Stimulated activated naive CD8-positive, alpha-beta T cell treated with anti-CD3 and anti-CD28 coated beads, Interleukin-15, Interleukin-2, amounts not matched to agents 100 ng/mL and 50 ng/mL, for 24 hours (primary cell): Measurements from ENCODE around the gene TEX19.

Experiments used
- H3K27ac Mint-ChIP-seq: one replicate; pipeline ENCODE4 v1.8.0; 2021; ENCODE audit warnings: mild to moderate bottlenecking, mixed read lengths
- H3K27me3 Mint-ChIP-seq: one replicate; pipeline ENCODE4 v1.8.0; 2021; ENCODE audit warnings: mixed read lengths
- H3K36me3 Mint-ChIP-seq: one replicate; pipeline ENCODE4 v1.8.0; 2021; ENCODE audit warnings: low read depth, mixed read lengths
- H3K4me1 Mint-ChIP-seq: one replicate; pipeline ENCODE4 v1.8.0; 2021; ENCODE audit warnings: low read depth, mixed read lengths
- H3K4me3 Mint-ChIP-seq: one replicate; pipeline ENCODE4 v1.8.0; 2021; ENCODE audit warnings: mild to moderate bottlenecking, mixed read lengths
- H3K9me3 Mint-ChIP-seq: one replicate; pipeline ENCODE4 v1.8.0; 2021; ENCODE audit warnings: mixed read lengths

Gene TEX19

DNA sequence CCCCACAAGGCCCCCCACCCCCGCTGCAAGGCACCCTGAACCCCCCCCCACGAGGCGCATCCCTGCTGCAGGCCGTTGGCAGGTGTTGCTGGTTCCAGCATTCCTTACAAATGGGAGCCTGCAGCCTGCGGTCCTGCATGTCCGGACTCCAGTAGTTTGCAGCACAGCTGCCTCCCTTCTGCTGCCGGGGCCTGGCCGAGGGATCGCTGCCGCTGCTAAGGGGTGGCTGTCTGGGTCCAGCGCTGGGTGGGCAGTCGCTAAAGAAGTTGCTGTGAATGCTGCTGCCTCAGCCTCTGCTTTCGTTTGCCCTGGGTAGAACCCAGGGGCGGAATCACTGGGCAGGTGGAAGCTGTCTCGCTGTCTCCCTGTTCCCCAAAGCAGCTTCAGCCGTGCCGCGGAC lies 24.4 kb downstream of the TEX19 start:
- Mint-ChIP-seq H3K36me3 (no peaks in the 10 kb centered on the region), H3K27ac (no peak overlapping the region), H3K4me3 (no peak overlapping the region), H3K4me1 (peaks cover 5% of the 10 kb centered on the region), H3K27me3 (peaks cover 22% of the 10 kb centered on the region), H3K9me3 (no peaks in the 10 kb centered on the region)

DNA sequence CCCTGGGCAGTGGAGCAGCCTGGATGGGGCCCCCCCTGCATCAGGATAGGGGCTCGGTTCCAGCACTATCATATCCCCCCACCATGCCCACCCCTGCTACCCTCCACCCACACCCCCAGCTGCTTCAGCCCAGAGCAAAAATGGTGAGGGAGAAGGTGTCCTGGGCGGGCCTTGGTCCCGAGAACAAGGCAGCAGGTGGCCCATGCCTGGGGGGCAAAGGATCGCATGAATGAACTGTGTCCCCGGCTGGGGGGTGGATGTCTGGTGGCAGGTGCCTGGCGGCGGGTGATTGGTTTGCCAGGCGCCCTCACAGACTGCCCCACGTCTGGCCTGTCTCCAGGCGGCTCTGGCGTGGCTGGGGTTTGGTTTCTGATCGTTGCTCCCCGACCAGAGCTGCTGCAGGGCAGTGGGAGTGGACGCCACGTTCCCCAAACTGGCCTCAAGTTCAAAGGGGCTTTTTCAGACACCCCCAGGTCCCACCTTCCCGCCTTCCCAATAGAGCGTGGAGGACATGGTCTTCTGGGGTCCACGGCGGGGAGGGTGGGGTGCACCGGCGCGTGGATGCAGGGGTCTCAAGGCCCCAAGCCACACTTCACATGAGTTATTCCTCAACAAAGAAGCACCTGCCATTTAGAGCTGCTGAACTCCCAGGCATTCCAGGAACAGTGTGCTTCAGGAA lies 25.1 kb downstream of the TEX19 start:
- Mint-ChIP-seq H3K27me3 (peaks cover 18% of the 10 kb centered on the region), H3K36me3 (no peaks in the 10 kb centered on the region), H3K4me3 (no peak overlapping the region), H3K4me1 (peaks cover 5% of the 10 kb centered on the region), H3K27ac (no peak overlapping the region), H3K9me3 (no peaks in the 10 kb centered on the region)

DNA sequence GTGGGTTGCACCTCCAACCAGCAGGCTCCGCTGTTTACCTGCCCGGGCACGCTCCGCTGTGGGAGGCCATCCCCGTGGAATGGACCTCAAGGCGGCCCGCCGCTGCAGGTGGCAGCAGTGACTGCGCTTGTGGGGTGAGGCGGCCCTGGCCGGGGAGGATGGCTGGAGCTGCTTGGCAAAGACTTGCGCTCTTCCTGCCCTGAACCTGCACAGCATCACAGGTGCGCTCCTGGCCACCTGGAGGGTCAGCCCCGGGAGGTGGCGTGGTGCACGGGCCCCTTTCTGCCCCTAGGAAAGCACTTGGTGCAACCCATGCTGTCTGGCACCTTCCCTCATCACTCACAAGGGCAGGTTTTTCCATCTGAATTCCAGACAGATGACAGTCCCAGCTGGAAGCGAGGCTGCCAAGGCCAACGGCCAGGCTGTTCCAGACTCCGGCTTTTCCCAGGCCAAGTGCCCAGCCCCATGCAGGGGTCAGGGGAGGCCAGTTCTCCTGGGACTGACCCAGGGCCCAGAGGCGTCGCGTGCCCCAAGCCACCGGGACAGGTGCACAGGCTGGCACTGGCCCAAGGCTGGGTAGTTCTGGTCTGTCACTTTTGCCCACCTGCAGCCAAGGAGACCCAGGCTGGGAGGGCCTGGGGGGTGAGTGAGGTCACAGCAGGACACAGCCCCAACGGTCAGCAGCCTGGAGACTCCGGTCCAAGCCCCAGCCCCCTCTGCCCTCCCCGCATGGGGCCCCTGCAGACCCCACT lies 25.9 kb downstream of the TEX19 start:
- Mint-ChIP-seq H3K4me3 (no peak overlapping the region), H3K9me3 (no peaks in the 10 kb centered on the region), H3K4me1 (peaks cover 5% of the 10 kb centered on the region)

DNA sequence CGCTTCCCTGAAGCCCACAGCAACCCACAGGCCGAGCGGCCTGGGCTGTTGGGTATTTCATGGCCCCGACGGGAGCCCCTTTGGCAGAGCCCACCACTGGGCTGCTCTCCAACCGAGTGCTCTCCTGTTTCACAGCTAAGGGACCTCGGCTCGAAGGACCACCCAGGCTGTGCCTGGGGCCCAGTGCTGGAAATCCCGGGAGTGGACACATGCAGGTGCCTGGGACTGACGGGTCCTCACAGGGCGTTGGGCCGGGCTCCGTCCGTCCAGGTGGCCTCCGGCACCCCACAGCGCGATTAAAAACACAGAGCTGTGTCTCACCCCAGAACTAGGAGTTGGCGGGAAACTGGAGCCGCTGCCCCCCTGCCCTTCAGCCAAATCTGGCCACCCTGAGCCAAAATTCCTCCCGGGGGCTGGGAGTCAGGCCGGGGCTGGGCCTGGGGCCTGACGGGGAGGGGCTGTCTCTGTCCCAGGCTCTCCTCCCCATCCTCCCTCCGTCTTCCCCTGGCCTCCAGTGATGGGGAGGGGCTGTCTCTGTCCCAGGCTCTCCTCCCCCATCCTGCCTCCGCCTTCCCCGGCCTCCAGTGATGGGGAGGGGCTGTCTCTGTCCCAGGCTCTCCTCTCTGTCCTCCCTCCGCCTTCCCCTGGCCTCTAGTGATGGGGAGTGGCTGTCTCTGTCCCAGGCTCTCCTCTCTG lies 26.7 kb downstream of the TEX19 start:
- H3K9me3 Mint-ChIP-seq: no peaks in the 10 kb centered on the region
- H3K4me1 Mint-ChIP-seq: peaks cover 5% of the 10 kb centered on the region
- no peaks in the 10 kb centered on the region for H3K36me3 Mint-ChIP-seq
- H3K27me3 Mint-ChIP-seq: peaks cover 10% of the 10 kb centered on the region
- H3K4me3 Mint-ChIP-seq: no peak overlapping the region
- H3K27ac Mint-ChIP-seq: no peak overlapping the region

More for the DNA sequence above, 25.9 kb downstream of the TEX19 start:
- no peak overlapping the region for H3K27ac Mint-ChIP-seq
- no peaks in the 10 kb centered on the region for H3K36me3 Mint-ChIP-seq
- peaks cover 15% of the 10 kb centered on the region for H3K27me3 Mint-ChIP-seq

DNA sequence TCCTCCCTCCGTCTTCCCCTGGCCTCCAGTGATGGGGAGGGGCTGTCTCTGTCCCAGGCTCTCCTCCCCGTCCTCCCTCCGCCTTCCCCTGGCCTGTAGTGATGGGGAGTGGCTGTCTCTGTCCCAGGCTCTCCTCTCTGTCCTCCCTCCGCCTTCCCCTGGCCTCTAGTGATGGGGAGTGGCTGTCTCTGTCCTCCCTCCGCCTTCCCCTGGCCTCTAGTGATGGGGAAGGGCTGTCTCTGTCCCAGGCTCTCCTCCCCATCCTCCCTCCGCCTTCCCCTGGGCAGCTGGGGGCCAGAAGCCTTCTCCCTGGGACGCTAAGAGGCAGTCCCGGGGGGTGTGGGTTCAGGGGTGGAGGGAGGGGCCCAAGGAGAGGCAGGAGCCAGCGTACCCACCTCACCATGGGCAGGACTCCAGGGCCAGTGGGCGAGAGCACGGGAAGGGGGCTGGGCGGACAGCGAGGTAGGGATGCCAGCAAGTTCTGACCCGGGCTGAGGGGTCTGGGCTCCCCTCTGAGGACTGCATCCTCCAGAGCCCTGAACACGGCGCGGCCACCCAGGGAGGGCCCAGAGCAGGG lies 27.3 kb downstream of the TEX19 start:
- H3K9me3 Mint-ChIP-seq: no peaks in the 10 kb centered on the region
- no peak overlapping the region for H3K27ac Mint-ChIP-seq
- no peak overlapping the region for H3K4me3 Mint-ChIP-seq
- H3K27me3 Mint-ChIP-seq: peaks cover 3% of the 10 kb centered on the region
- H3K36me3 Mint-ChIP-seq: no peaks in the 10 kb centered on the region
- peaks cover 2% of the 10 kb centered on the region for H3K4me1 Mint-ChIP-seq

DNA sequence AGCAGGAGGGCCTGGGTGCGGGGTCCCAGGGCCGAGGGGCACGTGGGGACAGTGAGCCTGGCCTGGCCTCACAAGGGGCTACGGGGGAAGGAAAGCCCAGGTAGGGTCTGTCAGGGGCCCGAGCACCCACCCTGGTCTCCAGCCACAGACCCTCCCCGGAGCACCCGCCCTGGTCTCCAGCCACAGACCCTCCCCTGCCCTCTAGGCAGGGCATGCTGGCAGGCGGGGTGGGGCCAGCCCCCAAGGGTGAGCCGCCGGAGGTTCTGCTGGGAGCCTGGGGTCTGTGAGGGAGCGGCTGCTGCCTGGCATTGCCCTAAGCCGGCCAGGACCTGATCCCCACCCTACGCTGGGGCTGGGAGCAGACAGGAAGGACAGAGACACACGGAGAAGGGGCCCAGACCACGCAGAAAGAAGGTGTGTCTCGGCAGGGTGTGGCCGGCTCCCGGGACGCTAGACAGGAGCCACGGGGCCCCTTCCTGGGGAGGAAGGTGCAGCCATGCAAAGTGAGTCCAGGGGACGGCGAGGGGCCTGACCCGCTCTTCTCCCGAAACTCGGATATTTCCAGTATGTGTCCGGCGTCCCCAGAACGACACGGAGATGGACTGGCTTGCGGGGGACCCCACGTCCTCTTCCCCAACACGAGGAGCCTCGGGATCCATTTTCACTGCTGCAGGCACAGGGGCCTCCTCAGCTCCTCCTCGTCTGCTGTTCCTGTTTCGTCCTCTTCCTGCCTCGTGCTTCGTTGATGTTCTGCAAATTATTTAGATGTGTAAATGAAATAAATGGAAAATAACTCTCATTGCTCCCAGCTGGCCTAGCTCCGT lies 28.0 kb downstream of the TEX19 start:
- Mint-ChIP-seq H3K36me3 (no peaks in the 10 kb centered on the region), H3K27ac (no peak overlapping the region), H3K4me3 (no peak overlapping the region), H3K27me3 (no peaks in the 10 kb centered on the region), H3K4me1 (no peaks in the 10 kb centered on the region), H3K9me3 (no peaks in the 10 kb centered on the region)

DNA sequence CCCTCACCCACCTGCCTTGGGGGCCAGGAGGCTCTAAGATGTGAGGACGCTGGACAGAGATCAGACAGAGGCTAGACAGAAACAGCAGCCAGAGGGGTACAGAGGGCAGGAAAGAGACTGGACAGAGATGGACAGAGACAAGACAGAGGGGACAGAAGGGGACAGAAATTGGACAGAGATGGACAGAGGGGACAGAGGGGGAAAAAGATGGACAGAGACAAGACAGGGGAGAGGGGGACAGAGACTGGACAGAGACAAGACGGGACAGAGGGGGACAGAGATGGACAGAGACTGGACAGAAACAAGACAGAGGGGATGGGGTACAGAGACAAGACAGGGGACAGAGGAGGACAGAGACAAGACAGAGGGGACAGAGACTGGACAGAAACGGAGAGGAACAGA lies 28.7 kb downstream of the TEX19 start:
- no peak overlapping the region for H3K4me3 Mint-ChIP-seq
- no peaks in the 10 kb centered on the region for H3K4me1 Mint-ChIP-seq
- no peak overlapping the region for H3K27ac Mint-ChIP-seq
- no peaks in the 10 kb centered on the region for H3K36me3 Mint-ChIP-seq
- H3K9me3 Mint-ChIP-seq: no peaks in the 10 kb centered on the region
- H3K27me3 Mint-ChIP-seq: no peaks in the 10 kb centered on the region

DNA sequence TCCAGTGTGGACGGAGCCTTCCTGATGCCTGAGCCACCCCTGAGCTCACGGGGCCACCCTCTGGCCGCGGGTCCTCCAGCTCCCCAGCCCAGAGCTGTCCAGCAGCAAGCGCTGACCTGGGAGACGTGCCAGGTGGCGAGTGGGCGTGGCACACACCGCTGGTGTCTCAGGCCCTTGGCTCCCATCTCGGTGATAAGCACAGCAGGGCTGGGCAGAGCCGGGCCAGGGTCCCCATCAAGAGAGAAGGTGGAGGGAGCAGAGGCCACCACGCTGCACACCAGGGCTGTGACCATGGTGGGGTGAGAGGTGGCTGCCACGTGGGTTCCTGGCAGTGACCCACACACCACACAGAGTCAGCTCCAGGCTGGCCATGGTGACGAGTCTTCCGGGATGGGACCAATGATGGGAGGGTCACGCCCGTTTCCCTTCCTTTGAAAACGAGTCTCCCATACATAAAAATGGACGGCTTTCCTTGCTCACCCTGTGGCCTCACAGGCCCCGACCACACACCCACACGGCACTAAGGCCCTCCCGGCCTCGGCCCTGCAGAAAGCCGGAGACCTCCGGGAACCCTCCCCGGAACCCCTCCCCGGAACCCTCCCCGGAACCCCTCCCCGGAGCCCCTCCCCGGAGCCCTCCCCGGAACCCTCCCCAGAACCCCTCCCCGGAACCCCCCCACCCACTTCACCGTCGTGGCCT lies 29.3 kb downstream of the TEX19 start:
- no peak overlapping the region for H3K4me3 Mint-ChIP-seq
- H3K36me3 Mint-ChIP-seq: peaks cover 2% of the 10 kb centered on the region
- no peaks in the 10 kb centered on the region for H3K4me1 Mint-ChIP-seq
- no peak overlapping the region for H3K27ac Mint-ChIP-seq
- no peaks in the 10 kb centered on the region for H3K27me3 Mint-ChIP-seq
- no peaks in the 10 kb centered on the region for H3K9me3 Mint-ChIP-seq

DNA sequence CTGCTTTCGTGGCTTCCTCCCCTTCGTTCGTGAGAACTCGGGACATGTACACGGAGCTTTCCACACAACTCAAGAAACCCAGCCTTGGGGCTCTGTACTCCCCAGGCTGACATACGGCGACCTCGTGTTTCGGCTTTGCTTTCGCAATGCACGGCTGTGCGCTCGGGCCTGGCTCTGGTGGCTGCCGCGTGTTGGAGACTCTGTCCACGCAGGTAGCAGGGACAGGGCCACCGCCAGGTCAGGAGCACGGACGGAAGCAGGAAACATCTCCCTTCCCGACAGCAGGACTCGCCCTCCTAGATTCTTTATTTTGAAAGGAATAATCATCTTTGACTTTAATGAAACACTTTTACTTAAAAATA lies 29.9 kb downstream of the TEX19 start:
- Mint-ChIP-seq H3K4me1 (no peaks in the 10 kb centered on the region), H3K27me3 (no peaks in the 10 kb centered on the region), H3K36me3 (peaks cover 6% of the 10 kb centered on the region), H3K9me3 (no peaks in the 10 kb centered on the region), H3K27ac (no peak overlapping the region), H3K4me3 (no peak overlapping the region)

DNA sequence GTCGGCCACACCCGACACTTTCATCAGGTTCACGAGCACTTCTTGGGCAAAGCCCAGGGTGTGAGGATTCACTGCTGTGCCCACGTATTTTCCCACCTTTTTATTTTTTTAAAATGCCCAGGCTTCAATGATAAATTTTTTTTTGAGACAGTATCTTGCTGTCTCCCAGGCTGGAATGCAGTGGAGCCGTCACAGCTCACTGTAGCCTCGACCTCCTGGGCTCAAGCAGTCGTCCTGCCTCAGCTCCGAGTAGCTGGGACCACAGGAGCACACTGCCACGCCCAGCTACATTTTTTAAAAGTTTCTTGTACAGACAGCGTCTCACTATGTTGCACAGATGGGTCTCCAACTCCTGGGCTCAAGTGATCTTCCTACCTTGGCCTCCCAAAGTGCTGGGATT lies 30.3 kb downstream of the TEX19 start:
- Mint-ChIP-seq H3K27ac (no peak overlapping the region), H3K27me3 (no peaks in the 10 kb centered on the region), H3K4me1 (no peaks in the 10 kb centered on the region), H3K36me3 (peaks cover 6% of the 10 kb centered on the region), H3K9me3 (no peaks in the 10 kb centered on the region), H3K4me3 (no peak overlapping the region)

DNA sequence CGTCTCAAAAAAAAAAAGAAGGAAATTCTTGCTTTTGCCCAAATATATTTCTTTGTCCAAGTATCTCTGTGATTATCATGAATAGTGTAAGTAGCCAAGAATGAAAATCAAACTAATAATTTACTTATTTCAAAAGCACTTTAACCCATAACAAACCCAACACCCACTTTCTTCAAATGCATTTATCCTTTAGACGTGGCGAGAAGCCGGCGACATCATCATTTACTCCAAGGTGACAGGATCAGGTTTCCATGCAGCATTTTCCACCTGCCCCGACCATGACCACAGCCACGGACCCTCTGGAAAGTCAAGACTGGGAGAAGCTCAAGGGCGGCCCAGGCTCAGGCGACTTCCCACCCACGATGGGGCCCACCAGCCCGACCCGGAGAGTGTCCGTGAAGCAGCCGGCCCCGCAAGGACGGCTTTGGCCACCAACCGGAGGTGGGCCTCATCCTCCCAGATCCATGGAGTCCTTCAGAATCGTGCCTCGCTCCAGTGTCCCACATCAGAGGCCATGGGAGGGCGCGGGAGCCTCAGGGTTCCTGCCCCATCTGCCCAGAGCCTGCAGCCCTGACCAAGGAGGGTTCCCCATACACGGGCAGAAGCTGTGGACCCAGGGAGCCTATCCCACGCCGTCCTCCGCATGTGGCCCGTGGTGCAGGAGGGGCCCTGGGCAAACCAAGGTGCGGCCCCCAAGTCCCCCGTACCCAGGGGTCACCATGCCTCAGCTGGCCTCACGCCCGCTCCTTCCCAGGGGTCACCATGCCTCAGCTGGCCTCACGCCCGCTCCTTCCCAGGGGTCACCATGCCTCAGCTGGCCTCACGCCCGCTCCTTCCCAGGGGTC lies 31.2 kb downstream of the TEX19 start:
- Mint-ChIP-seq H3K4me3 (no peak overlapping the region), H3K36me3 (peaks cover 6% of the 10 kb centered on the region), H3K27me3 (no peaks in the 10 kb centered on the region), H3K27ac (no peak overlapping the region), H3K9me3 (no peaks in the 10 kb centered on the region), H3K4me1 (no peaks in the 10 kb centered on the region)

DNA sequence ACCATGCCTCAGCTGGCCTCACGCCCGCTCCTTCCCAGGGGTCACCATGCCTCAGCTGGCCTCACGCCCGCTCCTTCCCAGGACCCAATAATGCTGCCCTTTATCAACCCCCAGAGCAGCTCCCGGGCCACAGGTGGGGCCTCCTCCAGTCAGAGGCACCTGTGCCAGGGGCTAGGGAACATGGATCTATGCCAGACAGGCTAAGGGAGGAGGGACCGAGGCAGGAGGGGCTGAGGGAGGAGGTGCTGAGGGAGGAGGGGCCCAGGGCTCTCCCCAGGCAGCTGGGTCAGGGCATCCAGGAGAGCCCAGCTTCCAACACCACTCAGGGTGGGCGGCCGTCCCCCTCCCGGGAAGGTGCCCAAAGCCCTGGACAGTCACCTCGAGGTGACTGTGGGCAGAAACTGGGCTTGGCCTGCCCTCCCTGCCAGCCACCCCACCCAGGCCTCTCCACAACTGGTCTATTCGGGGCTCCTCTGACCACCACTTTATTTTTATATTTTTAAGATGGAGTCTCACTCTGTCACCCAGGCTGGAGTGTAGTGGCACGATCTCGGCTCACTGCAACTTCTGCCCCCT lies 31.9 kb downstream of the TEX19 start:
- Mint-ChIP-seq H3K4me1 (no peaks in the 10 kb centered on the region), H3K27me3 (no peaks in the 10 kb centered on the region), H3K4me3 (no peak overlapping the region), H3K9me3 (no peaks in the 10 kb centered on the region), H3K36me3 (peaks cover 6% of the 10 kb centered on the region), H3K27ac (no peak overlapping the region)

DNA sequence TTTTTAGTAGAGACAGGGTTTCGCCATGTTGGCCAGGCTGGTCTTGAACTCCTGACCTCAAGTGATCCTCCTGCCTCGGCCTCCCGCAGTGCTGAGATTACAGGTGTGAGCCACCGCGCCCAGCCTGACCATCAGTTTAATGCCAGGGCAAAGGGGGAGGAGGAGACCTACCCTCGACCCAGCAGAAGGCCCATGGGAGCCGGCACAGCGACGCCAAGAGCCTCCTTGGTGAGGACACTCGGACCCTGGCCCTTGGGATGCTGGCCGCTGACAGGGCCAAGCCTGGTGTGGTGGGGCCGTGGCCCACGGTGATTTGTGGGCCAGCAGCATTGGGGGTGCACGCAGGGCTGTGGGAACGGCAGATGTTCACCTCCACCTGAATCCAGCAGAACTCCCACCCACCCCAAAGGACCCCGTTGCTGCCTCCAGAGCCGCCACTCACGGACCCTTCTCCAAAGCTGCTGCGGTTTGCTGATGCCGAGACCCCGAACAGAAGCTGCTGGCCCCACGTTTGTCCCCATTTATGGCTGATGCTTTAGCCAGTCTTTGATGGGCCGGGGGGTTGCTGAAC lies 32.5 kb downstream of the TEX19 start:
- H3K4me3 Mint-ChIP-seq: no peak overlapping the region
- H3K4me1 Mint-ChIP-seq: no peaks in the 10 kb centered on the region
- peaks cover 10% of the 10 kb centered on the region for H3K36me3 Mint-ChIP-seq
- no peaks in the 10 kb centered on the region for H3K9me3 Mint-ChIP-seq
- no peaks in the 10 kb centered on the region for H3K27me3 Mint-ChIP-seq
- no peak overlapping the region for H3K27ac Mint-ChIP-seq
